AG04449 (cell line): ENCODE data around the gene NAA35.
A peak's percentile ranks its signal among the peaks of the same experiment; 100 is the strongest.

Experiments
- CTCF ChIA-PET: fragments of 350-600 bp; formaldehyde crosslinking; extraction: SDS; loops from one replicate; lab custom pipeline; 2021; ENCODE audit warnings: antibody characterized with exemption; lab: Yijun Ruan, JAX
- POLR2A ChIA-PET: fragments of 400-600, 350-600 bp; formaldehyde crosslinking; extraction: SDS; loops from one replicate; lab custom pipeline; 2020; ENCODE audit warnings: antibody characterized with exemption, inconsistent platforms; lab: Yijun Ruan, JAX
- DNase-seq: peaks from one replicate; pipeline ENCODE4 v3.0.0-alpha.2; 2010; ENCODE audit warnings: low read depth, low spot score
- H3K4me3 ChIP-seq: 2 replicates; pipeline ENCODE4 v1.5.1; 2011; ENCODE audit warnings: low read depth, mild to moderate bottlenecking, control low read depth, low read length
- TF ChIP-seq, protein P1 (sequence below): IDR thresholded peaks from one replicate; pipeline ENCODE4 v1.5.1; 2011; ENCODE audit warnings: mild to moderate bottlenecking, moderate library complexity, low read length, control low read depth, inconsistent platforms; ENCODE audit not compliant: insufficient read depth; ENCODE audit errors: missing control alignments

The NAA35 gene

DNA sequence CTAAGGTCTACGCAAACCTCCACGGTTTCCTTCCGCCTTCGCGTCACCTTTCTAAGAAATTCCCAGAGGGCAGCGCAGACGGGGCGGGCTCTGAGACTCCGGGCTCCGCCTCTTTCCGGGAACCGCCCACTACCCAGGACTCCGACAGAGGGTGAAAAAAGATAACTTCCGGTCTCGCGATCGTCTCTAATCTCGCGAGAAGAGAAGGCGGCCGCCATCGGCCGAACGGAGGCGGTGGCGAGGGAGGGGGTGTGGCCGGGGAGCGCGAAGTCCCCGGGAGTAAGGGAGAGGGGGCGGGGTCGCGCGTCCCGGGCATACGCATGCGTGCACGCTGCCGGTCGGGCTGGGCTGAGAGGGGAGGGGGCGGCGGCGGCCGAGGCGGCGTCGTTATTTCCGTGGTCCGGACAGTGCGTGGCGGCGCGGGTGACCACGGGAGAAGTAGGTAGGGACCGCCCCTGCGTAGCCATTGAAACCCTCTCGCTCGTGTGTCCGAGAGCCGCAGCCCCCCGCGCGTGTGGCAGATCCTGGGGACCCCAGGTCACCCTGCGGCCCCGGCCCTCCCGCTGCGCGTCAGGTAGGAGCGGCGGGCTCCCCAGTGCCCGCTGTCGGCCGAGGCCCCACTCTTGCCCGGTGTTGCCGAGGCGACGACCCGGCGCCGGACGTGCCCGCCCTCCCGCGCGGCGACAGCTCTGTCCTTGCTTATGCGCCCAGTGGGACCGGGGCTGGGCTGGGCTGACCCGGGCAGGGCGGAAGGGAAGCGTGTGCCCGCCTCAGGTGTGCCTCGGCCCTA lies at the start of gene NAA35:
NAA35 (plus strand) TSS at position 315 of the 790 bp plus-strand sequence. CDS start 1,014 bp downstream, outside the sequence.
- DNase-seq = peak; percentile 78
- CTCF ChIA-PET = no interaction called here
- TF ChIP-seq, protein P1, sequence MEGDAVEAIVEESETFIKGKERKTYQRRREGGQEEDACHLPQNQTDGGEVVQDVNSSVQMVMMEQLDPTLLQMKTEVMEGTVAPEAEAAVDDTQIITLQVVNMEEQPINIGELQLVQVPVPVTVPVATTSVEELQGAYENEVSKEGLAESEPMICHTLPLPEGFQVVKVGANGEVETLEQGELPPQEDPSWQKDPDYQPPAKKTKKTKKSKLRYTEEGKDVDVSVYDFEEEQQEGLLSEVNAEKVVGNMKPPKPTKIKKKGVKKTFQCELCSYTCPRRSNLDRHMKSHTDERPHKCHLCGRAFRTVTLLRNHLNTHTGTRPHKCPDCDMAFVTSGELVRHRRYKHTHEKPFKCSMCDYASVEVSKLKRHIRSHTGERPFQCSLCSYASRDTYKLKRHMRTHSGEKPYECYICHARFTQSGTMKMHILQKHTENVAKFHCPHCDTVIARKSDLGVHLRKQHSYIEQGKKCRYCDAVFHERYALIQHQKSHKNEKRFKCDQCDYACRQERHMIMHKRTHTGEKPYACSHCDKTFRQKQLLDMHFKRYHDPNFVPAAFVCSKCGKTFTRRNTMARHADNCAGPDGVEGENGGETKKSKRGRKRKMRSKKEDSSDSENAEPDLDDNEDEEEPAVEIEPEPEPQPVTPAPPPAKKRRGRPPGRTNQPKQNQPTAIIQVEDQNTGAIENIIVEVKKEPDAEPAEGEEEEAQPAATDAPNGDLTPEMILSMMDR = no peak
- peak within 1 kb of the TSS; percentile 79 for H3K4me3 ChIP-seq
- POLR2A ChIA-PET = no interaction called here

DNA sequence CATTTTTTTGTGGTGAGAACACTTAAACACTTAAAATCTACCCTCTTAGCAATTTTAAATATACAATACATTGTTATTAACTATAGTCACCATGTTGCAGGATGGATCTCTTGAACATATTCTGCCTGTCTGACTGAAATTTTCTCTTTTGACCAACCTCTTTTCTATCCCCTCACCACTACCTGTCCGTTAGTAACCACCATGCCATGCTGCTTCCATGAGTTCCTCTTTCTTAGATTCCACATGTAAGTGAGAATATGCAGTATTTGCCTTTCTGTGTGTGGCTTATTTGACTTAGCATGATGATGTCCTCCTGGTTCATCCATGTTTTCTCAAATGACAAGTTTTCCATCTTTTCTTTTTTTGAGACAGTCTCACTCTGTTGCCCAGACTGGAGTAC lies 48.5 kb upstream of the NAA35 start:
- no peak for DNase-seq
- ChIA-PET CTCF (no interaction called here), POLR2A (no interaction called here)
- H3K4me3 ChIP-seq = no peak overlapping the region
- TF ChIP-seq, protein P1 = no peak

DNA sequence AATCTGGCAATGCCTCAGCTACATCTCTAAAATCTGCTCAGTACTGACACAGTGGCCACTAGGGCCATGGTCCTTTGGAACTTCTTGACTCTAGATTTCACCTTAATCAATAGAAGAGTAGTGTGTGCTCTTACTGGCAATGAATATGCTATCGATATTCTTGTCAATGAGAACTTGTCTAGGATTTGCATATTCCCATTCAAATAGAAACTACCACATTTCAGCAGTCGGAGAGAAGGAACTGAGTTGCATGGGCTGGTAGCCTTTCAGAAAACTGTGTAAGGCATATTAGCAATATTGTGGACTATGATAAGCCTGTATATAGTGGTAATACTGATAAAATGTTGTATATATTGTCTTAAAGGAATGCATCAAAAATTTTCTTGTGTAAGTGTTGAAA lies 45.3 kb upstream of the NAA35 start:
- no peak for DNase-seq
- ChIA-PET POLR2A (no interaction called here), CTCF (no interaction called here)

DNA sequence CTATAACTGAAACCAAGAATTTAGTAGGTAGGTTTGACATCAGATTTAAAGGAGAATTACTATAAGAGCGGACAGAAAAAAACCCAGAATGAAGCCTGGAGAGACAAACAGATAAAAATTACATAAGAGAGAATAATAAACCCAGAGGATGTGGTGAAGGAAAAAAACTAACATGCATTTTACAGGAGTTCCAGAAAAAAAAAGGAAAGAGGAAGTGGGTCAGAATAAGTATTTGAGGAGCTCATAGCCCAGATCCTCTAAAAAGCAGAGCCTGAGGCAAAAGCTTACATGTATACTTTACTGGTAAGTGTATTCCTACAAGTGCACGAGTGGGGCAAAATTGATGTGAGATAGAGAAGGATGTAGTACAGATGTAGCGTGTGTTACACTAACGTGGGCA lies 43.1 kb upstream of the NAA35 start:
- POLR2A ChIA-PET = no interaction called here
- H3K4me3 ChIP-seq = no peak overlapping the region
- CTCF ChIA-PET = no interaction called here
- DNase-seq = no peak
- TF ChIP-seq, protein P1 = no peak

More for the DNA sequence above, 45.3 kb upstream of the NAA35 start:
- TF ChIP-seq, protein P1 = no peak
- H3K4me3 ChIP-seq = no peak overlapping the region

DNA sequence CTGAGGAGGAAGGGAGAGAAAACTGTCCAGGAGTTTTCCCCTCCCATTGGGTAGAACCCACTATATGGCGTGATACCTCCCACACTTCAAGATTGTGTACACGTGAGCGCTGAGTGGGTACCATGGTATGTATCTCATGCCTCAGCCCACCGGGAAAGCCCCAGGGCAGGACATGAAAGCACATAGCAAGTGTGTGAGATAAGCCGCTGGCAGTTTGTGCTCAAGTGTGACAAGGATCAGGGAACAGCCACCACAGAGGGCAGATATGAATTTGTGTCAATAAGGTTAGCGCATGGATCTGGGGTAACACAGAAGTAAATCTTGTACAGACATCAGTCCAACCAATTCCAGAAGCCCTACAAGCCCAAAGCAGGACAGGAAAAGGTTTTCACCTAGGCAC lies 42.6 kb upstream of the NAA35 start:
- DNase-seq = no peak
- ChIA-PET POLR2A (no interaction called here), CTCF (no interaction called here)
- TF ChIP-seq, protein P1 = no peak
- H3K4me3 ChIP-seq = no peak overlapping the region

DNA sequence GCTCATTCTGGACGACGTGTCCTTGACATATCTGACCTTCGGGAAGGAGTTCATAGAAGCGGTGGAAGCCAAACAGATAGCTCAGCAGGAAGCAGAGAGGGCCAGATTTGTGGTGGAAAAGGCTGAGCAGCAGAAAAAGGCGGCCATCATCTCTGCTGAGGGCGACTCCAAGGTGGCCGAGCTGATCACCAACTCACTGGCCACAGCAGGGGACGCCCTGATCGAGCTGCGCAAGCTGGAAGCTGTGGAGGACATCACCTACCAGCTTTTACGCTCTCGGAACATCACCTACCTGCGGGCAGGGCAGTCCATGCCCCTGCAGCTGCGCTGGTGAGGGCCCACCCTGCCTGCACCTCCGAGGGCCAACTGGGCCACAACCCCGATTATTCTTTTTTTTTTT lies 41.6 kb upstream of the NAA35 start:
- TF ChIP-seq, protein P1 = no peak
- POLR2A ChIA-PET = no interaction called here
- CTCF ChIA-PET = interaction anchor here (0.8 to 2.2 kb wide), 6 partner anchors 9 to 81 kb away, joined by 3 to 6 read pairs (median 4); no protein-coding TSS in a partner anchor
- H3K4me3 ChIP-seq = no peak overlapping the region
- DNase-seq = no peak
